HUDEP-2 (cell line): ENCODE measurements around the gene RAE1.

Experiments used
- DNase-seq, 76 experiments: peaks; one replicate each; lab custom pipeline; 2025; ENCODE audit not compliant: unreplicated experiment in 76 of 76; lab: John Stamatoyannopoulos, UW

The RAE1 gene

DNA sequence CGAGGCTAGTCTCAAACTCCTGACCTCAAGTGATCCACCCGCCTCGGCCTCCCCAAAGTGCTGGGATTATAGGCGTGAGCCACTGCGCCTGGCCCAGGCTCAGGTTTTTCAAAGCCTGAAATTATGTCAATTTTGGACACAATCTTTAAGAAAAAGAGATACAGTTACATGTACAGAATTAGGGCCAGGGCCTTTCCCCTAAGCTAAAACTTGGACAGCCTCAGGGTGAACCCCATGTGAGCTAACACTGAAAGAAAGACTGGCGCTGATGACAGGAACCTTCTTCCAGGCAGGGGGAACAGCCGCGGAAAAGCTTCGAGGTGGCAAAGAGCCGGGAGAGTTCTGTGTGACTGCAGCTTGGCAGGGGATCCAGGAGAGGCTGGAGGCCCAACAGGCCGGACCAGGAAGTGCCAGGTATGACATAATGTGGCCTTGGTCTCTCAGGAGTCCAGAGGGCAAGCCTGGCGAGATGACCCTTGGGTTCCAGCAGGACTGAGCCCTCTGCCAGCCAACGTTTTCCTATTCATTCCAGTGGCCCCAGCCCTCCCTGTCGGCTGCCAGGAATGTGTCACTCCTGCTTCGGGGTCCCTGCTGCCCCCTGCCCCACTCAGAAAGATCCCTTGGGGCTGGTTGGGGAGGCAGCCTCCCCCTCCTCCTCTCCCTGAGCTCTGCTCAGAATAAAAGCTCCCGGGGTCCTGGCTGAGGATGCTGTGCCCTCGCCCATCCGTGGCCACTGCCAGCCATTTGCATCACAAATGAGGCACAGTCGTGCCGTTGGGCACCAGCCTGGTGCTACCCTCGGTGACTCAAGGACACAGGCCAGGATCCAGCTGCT lies 77.5 kb downstream of the RAE1 start:
- no peak for DNase-seq
